NCI-H69 (cell line): Measurements from ENCODE around the gene SPATA46.
"Not testable (repeated sequence)": the region's sequence is repeated elsewhere in the genome, so short reads cannot be mapped to it uniquely, and the experiment has no call there.

ENCODE experiments used
- DNase-seq: peaks from one replicate; lab custom pipeline; 2025; lab: John Stamatoyannopoulos, UW

SPATA46 gene

DNA sequence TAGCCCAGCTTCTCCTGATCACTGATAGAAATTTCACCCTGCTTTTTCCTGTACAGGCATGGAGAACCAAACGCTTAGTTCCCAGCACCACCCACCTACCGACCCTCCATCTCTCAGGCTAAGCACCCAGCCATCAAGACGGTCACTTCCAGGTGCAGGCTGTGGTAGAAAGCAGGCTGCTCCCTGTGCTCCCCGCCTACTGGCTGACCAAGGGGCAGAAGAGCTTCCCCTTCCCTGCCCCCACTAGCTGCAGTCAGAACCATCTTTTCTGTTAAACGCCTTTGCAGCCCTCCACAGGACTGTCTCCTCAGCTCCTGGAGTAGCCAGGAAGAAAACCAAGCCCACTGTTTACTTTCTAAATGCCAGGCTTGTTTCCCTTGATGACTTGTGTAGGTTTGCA is 23.0 kb downstream of the SPATA46 start:
- DNase-seq, result no peak

DNA sequence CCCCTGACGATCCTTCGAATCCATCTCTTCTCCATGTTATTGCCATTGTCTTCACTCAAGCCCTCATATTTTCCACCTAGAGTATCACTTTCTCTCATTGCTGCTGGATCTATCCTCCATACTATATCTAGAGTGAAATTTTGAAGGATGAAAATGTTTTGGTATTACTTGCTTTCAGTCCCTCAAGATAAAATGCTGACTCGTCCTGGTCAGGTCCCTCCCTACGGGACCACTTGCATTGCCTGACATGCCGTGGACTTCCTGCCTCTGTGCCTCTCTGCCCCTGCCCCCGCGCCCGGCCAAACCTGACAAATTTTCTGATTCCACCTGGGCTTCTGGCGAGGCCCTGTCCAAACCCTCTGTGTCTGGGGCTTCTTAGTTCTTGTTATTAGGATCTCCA is 23.6 kb downstream of the SPATA46 start:
- no peak for DNase-seq

GRCh38 chr1:162351874-162352273 is 24.8 kb downstream of the SPATA46 start:
- not testable (repeated sequence) for DNase-seq

GRCh38 chr1:162351246-162351842 is 25.3 kb downstream of the SPATA46 start:
- no peak for DNase-seq

GRCh38 chr1:162349635-162350330 is 26.9 kb downstream of the SPATA46 start:
- DNase-seq, result no peak

DNA sequence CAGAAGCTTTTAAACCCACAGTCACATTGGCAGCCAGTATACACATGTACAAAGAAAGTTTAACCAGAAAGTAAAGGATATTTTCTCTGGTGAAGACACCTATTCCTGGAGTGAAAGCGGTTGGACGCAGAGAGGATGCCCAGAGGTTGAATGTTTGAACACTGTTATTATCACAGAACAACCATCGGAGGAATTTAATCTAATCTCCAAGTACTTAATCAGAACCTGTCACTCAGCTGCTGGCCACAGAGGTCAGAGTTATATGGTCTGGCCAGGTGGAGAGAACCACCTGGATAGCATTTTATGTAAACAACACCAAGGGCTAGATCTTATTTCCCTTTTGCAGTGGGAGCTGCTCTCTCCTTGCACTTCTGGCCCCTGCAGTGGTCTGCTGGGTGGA is 29.4 kb downstream of the SPATA46 start:
- DNase-seq, result no peak

GRCh38 chr1:162343470-162343869 is 33.2 kb downstream of the SPATA46 start:
- DNase-seq, result no peak

- peak; percentile 10 for DNase-seq
Observed at GRCh38 chr1:162342452-162342983, 34.1 kb downstream of the SPATA46 start.

DNA sequence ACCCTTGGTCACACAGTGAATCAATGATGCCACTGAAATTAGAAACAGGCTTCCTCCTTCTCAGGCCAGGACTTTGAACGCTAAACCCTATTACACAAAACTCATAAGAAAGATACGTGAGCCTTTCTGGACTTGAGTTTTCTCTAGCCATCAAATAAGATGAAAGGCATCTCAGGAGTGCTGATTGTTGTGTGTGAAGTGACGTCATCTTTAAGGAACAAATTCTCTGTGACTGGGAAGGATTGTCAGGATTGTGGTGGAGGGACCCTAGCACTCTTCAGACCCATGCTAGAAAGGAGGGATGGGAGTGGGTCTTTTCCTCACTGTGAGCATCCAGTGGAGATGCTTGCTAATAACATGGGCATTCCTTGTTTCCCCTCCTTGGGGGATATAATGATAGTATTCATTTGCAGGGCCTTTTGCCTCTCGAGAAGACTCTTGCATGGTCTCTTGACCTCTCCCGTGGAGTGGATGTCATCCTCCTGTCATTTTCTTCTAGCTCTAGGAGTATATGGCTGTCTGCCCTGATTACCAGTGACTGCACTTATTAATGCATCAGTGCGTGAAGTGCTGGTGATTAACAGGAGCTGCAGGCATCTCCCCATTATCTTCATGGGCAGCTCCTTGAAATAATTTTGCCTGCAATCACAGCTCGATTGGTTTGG is 39.9 kb downstream of the SPATA46 start:
- no peak for DNase-seq

DNA sequence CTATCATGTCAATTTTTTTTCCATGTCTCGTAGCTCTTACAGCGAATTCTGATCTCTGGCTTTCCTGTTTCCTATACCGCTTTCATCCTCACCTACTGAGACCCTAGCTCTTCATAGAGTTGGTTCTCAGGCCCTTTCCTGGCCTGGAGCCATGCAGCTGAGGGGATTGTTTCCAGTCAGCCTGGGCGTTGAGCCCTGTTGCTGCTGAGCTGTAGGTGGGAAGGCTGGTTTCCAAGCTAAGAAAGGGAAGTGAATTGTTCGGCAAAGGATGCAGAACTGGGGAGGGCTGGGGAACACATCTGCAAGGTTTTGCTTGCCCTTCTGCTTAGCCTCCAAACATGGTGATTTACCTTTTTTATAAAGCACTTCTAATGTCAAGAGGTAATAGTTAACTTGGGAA is 41.5 kb downstream of the SPATA46 start:
- DNase-seq, result no peak

DNA sequence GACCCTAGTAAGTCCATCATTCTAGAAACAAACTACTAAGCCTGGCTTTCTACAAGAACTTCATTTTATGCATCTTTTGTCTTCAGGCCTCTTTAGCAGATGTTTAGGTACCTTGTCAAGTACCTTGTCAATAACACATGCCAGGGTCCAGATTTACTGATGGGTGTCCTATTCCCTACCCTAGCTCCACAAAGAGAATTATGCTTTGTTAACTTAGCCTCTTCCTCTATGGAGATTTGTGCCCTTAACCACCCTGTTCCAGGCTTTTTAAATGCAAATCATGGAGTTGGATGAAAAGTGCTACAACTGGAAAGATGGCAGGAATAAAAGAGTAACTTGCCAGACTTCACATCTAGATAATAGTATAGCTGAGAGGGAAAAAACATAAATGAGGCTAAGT is 42.7 kb downstream of the SPATA46 start:
- no peak for DNase-seq

GRCh38 chr1:162329826-162330225 is 46.8 kb downstream of the SPATA46 start:
- no peak for DNase-seq

DNA sequence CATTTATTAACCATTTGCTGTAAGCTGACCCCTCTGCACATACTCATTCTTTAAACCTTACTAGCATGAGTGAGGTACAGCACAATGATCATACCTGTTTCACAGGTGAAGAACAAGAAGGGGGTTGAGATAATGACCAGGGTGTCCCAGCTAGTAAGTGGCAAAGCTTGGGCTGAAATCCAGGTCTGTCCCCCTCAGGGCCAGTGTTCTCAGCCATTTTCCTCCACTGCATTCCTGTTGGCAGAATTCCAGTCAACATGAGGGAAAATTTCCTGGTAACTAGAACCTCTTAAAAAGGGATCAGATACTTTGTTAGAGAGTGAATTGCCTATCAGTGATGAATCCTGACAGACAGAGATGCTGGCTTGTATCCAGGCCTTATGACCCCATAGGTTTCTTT is 48.1 kb downstream of the SPATA46 start:
- peak; percentile 87 for DNase-seq

DNA sequence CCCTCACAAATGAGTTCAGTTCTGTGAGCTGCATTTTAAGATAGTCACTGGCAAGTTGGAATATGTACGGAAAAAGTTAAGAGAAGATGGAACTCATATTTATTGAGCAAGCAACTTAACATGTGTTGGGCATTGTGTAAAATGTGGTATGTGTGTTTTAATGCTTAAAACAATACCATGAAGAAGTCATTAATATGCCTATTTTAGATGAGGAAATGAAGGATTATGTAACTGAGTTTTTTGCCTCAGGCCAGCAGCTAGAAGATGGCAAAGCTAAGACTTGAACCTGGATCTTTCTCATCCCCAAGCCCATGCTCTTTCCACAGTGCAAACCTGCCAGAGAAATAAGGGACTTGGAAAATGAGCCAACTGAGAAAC is 48.9 kb downstream of the SPATA46 start:
- no peak for DNase-seq

DNA sequence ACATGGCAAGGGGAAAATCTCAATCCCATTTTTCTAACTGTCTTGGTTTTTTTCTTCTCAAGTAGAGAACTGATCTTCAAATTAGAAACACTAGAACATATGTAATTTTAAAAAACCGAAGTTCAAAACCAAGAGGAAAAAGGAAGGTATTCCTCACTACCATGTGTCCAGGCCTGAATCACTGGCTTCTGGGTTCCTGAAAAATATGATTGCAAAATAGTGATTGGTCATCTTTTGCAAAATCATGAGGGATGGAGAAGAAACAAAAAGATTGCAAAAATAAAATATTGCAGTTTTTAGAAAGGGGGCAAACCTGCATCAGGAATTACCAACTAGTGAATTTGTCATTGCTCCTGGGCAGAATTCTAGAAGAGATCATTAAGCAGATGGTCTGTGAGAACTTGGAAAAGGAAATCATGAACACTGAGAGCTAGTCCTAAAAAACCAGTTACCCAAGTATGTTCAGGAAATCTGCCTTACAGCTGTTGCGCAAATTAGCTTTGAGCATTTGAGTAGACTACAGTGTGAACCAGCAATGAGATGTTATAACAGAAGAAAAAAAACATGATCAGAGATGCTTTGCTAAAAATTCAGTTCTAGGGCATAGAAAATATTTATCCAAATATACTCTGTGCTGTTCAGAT is 49.4 kb downstream of the SPATA46 start:
- DNase-seq, result no peak

- DNase-seq, result no peak
Observed at GRCh38 chr1:162326559-162326958, 50.1 kb downstream of the SPATA46 start.

DNA sequence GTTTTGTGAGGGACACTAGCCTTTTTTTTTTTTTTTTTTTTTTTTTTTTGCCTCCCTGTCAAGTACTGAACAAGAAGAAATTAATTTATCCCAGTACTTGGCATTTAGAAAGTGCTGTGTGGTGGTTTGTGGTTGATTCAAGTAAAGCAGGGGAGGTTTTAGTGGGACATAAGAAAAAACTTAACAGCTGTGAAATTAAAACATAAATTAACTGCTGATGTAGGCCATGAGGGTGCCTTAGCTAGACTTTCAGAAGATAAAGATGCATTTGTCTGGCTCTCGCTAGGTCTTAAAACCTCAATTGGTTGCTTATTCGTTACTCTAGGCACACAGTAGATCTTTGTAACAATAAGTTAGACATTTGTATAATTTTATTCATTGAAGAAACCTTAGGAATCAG is 52.3 kb downstream of the SPATA46 start:
- no peak for DNase-seq
